PC-9 (cell line): ENCODE measurements around the gene KIF5A.
"Not testable (repeated sequence)": the region's sequence is repeated elsewhere in the genome, so short reads cannot be mapped to it uniquely, and the experiment has no call there.

Experiments
- CTCF ChIP-seq: fragments of 200-600 bp; sonication (generic); conservative IDR thresholded peaks from 2 replicates; pipeline ENCODE4 v1.6.1; 2017; ENCODE audit warnings: mixed run types, antibody characterized with exemption, mild to moderate bottlenecking, moderate library complexity
- EZH2 ChIP-seq: fragments of 200-600 bp; sonication (generic); IDR thresholded peaks from 2 replicates; pipeline ENCODE4 v1.8.0; 2017; ENCODE audit warnings: antibody characterized with exemption, low read depth

GRCh38 chr12:57502311-57502969 is 47.4 kb upstream of the KIF5A start:
- not testable (repeated sequence) for TF ChIP-seq CTCF, EZH2
